Liver (tissue), 9 donors: Measurements from ENCODE around the gene ADGRD1. TPM values are rescaled to one million over a fixed set of nuclear protein-coding genes. Genes with fewer than 3 reads are reported as not detected.

Experiments used
- DNase-seq: peaks from one replicate; pipeline ENCODE4 v3.0.0-alpha.2; 2017; ENCODE audit warnings: low spot score
- H3K27ac ChIP-seq, 2 donors: one replicate each; pipeline ENCODE4 v1.7.0; 2013; ENCODE audit warnings: inconsistent platforms in 2 of 2, low read length in 2 of 2, control low read depth in 1 of 2, low read depth in 1 of 2, mild to moderate bottlenecking in 1 of 2
- H3K27me3 ChIP-seq, 4 donors: one replicate each; pipeline versions ENCODE4 v1.6.1 to v1.7.0; 2013; ENCODE audit warnings: low read length in 3 of 4, inconsistent platforms in 1 of 4, mild to moderate bottlenecking in 1 of 4, moderate library complexity in 1 of 4; ENCODE audit not compliant: control insufficient read depth in 4 of 4, insufficient read depth in 4 of 4
- H3K36me3 ChIP-seq, 4 donors: one replicate each; pipeline versions ENCODE4 v1.6.1 to v1.7.0; 2013; ENCODE audit warnings: low read length in 3 of 4, mild to moderate bottlenecking in 3 of 4, low read depth in 1 of 4, moderate library complexity in 1 of 4; ENCODE audit not compliant: control insufficient read depth in 4 of 4, insufficient read depth in 3 of 4
- H3K4me1 ChIP-seq, 4 donors: one replicate each; pipeline versions ENCODE4 v1.6.1 to v1.7.0; 2013; ENCODE audit warnings: low read length in 3 of 4, mild to moderate bottlenecking in 3 of 4, moderate library complexity in 1 of 4; ENCODE audit not compliant: control insufficient read depth in 4 of 4, insufficient read depth in 4 of 4
- H3K4me3 ChIP-seq, 3 donors: one replicate each; pipeline versions ENCODE4 v1.6.1 to v1.7.0; 2013; ENCODE audit warnings: low read length in 3 of 3, control low read depth in 1 of 3, low read depth in 1 of 3, mild to moderate bottlenecking in 1 of 3
- H3K9ac ChIP-seq, 2 donors: one replicate each; pipeline ENCODE4 v1.7.0; 2013; ENCODE audit warnings: low read length in 2 of 2, mild to moderate bottlenecking in 2 of 2, moderate library complexity in 2 of 2, control low read depth in 1 of 2, low read depth in 1 of 2
- H3K9me3 ChIP-seq, 4 donors: one replicate each; pipeline versions ENCODE4 v1.6.1 to v1.7.0; 2013; ENCODE audit warnings: low read length in 3 of 4; ENCODE audit not compliant: control insufficient read depth in 4 of 4
- ATF3 ChIP-seq: IDR thresholded peaks from 2 replicates; pipeline ENCODE4 v1.6.1; 2016; ENCODE audit warnings: antibody characterized with exemption
- CTCF ChIP-seq: fragments of 150-350 bp; IDR thresholded peaks from 2 replicates; pipeline ENCODE4 v1.5.1; 2017; ENCODE audit warnings: improper control_type of control experiment, low read depth, low read length; ENCODE audit not compliant: missing input control
- FOXA1 ChIP-seq: IDR thresholded peaks from 2 replicates; pipeline ENCODE4 v1.6.1; 2016; ENCODE audit warnings: antibody characterized with exemption
- GABPA ChIP-seq, 2 donors: IDR thresholded peaks in 1 of 2; conservative IDR thresholded peaks in 1 of 2; 2 replicates each; pipeline ENCODE4 v1.6.1; 2016; ENCODE audit warnings: antibody characterized with exemption in 2 of 2, mild to moderate bottlenecking in 1 of 2, moderate library complexity in 1 of 2
- HNF4A ChIP-seq, 2 donors: conservative IDR thresholded peaks; 2 replicates each; pipeline ENCODE4 v1.6.1; 2016; ENCODE audit warnings: antibody characterized with exemption in 2 of 2, mild to moderate bottlenecking in 2 of 2
- HNF4G ChIP-seq: IDR thresholded peaks from 2 replicates; pipeline ENCODE4 v1.6.1; 2016; ENCODE audit warnings: antibody characterized with exemption
- JUND ChIP-seq, 2 donors: IDR thresholded peaks; 2 replicates each; pipeline ENCODE4 v1.6.1; 2016; ENCODE audit warnings: antibody characterized with exemption in 2 of 2
- MAX ChIP-seq: IDR thresholded peaks from 2 replicates; pipeline ENCODE4 v1.6.1; 2016; ENCODE audit warnings: antibody characterized with exemption
- NR2F2 ChIP-seq: IDR thresholded peaks from 2 replicates; pipeline ENCODE4 v1.6.1; 2016; ENCODE audit warnings: antibody characterized with exemption
- RAD21 ChIP-seq, 2 donors: IDR thresholded peaks; 2 replicates each; pipeline ENCODE4 v1.6.1; 2016; ENCODE audit warnings: antibody characterized with exemption in 2 of 2, mild to moderate bottlenecking in 2 of 2
- REST ChIP-seq: IDR thresholded peaks from 2 replicates; pipeline ENCODE4 v1.6.1; 2016; ENCODE audit warnings: antibody characterized with exemption, mild to moderate bottlenecking
- RXRA ChIP-seq, 2 donors: IDR thresholded peaks; 2 replicates each; pipeline ENCODE4 v1.6.1; 2017 to 2018; ENCODE audit warnings: antibody characterized with exemption in 2 of 2, mild to moderate bottlenecking in 1 of 2
- SP1 ChIP-seq: IDR thresholded peaks from 2 replicates; pipeline ENCODE4 v1.6.1; 2018; ENCODE audit warnings: antibody characterized with exemption, mild to moderate bottlenecking
- ZBTB33 ChIP-seq: IDR thresholded peaks from 2 replicates; pipeline ENCODE4 v1.6.1; 2016; ENCODE audit warnings: antibody characterized with exemption
- WGBS: extraction: QIAGEN DNeasy Blood & Tissue Kit; methylation state at CpG from one replicate; pipeline ENCODE4 v1.1.7; 2013; 5-methylcytosine and 5-hydroxymethylcytosine counted together
- polyA plus RNA-seq, 2 donors: library from polyadenylated mRNA; stranded (reverse) in 1 of 2; unstranded in 1 of 2; fragments of 200-250 nt in 1 of 2; fragments of >200 nt in 1 of 2; fragmentation: Nextera tagmentation in 1 of 2; extraction: Ambion mirVana in 1 of 2; gene quantifications; one replicate each; pipeline versions ENCODE4 v1.2.1 to v1.2.3, GENCODE V29; 2013 to 2015
- total RNA-seq, 2 donors: library from RNA; depleted of rRNA; stranded (reverse); fragments of >200 nt; gene quantifications; one replicate each; pipeline ENCODE4 v1.2.3, GENCODE V29; 2014
- donor health status: healthy.
- donor health status: healthy.
- donor health status: healthy.
- donor health status: healthy.
- donor health status: healthy.

ADGRD1 gene
- total and polyA plus RNA-seq, 4 donors: 2.7 to 7.1 (median 4.6) TPM

- Histone ChIP-seq H3K27me3 (no peaks in the 10 kb centered on the region), H3K27ac (no peak overlapping the region), H3K36me3 (no peaks in the 10 kb centered on the region), H3K9ac (no peak overlapping the region), H3K4me3 (no peak overlapping the region), H3K4me1 (no peaks in the 10 kb centered on the region), H3K9me3 (no peaks in the 10 kb centered on the region)
- TF ChIP-seq REST (no peak), MAX (no peak), ATF3 (no peak), RXRA (IDR thresholded peaks at IDR 0.05) (no peak), GABPA (IDR thresholded peaks at IDR 0.05 in 1 of 2, conservative IDR thresholded peaks at IDR 0.05 in 1 of 2) (no peak), HNF4A (conservative IDR thresholded peaks at IDR 0.05) (no peak)
- no peak for DNase-seq
- 90% methylated on average over 2 of the region's 2 CpGs for WGBS
Measured at GRCh38 chr12:130934753-130935152, 19.0 kb upstream of the ADGRD1 start.

GRCh38 chr12:130936561-130936960 is 17.1 kb upstream of the ADGRD1 start:
- H3K4me1 ChIP-seq: no peaks in the 10 kb centered on the region
- H3K27me3 ChIP-seq: no peaks in the 10 kb centered on the region

More at GRCh38 chr12:130936561-130936960, 17.1 kb upstream of the ADGRD1 start:
- no peak for TF ChIP-seq NR2F2
- TF ChIP-seq SP1: no peak
- TF ChIP-seq HNF4A (conservative IDR thresholded peaks at IDR 0.05): no peak
- TF ChIP-seq HNF4G: no peak
- no peak for TF ChIP-seq REST
- no peak for TF ChIP-seq ATF3
- TF ChIP-seq FOXA1: no peak
- no peak for TF ChIP-seq CTCF
- TF ChIP-seq RAD21 (IDR thresholded peaks at IDR 0.05): no peak
- no peak for TF ChIP-seq GABPA (IDR thresholded peaks at IDR 0.05 in 1 of 2, conservative IDR thresholded peaks at IDR 0.05 in 1 of 2)
- no peak for TF ChIP-seq RXRA (IDR thresholded peaks at IDR 0.05)
- TF ChIP-seq ZBTB33: no peak
- no peak for TF ChIP-seq MAX
- TF ChIP-seq JUND (IDR thresholded peaks at IDR 0.05): no peak
- no peak overlapping the region for H3K4me3 ChIP-seq
- WGBS: 68% methylated on average over 2 of the region's 2 CpGs
- no peak for DNase-seq
- H3K9ac ChIP-seq: no peak overlapping the region
- no peaks in the 10 kb centered on the region for H3K36me3 ChIP-seq
- H3K9me3 ChIP-seq: peaks cover 0 to 3% (median under 1%) of the 10 kb centered on the region in 4 donors
- no peak overlapping the region for H3K27ac ChIP-seq
